Transverse colon (tissue), 4 donors: ENCODE results near the gene SYT2.

Experiments used
- CTCF ChIP-seq, 5 experiments: fragments of 200-600 bp in 3 of 5; fragments of 450-650 bp in 2 of 5; sonication (generic) in 3 of 5; IDR thresholded peaks; 1 replicate in 2 of 5; 2 replicates in 3 of 5; pipeline ENCODE4 v1.5.1; 2016 to 2017; ENCODE audit warnings: antibody characterized with exemption in 5 of 5, inconsistent platforms in 3 of 5, mild to moderate bottlenecking in 2 of 5, moderate library complexity in 1 of 5
- POLR2A ChIP-seq: fragments of 450-650 bp; IDR thresholded peaks from one replicate; pipeline ENCODE4 v1.6.1; 2016; ENCODE audit warnings: antibody characterized with exemption, mild to moderate bottlenecking, moderate library complexity
- POLR2AphosphoS5 ChIP-seq, 3 donors: sonication (generic); formaldehyde crosslinking; IDR thresholded peaks; one replicate each; pipeline ENCODE4 v1.6.1; 2016; ENCODE audit warnings: antibody characterized with exemption in 3 of 3

GRCh38 chr1:202623075-202623474, 87.2 kb downstream of the SYT2 start:
- no peak for TF ChIP-seq CTCF (IDR thresholded peaks at IDR 0.05)
- no peak for TF ChIP-seq POLR2A
- TF ChIP-seq POLR2AphosphoS5 (IDR thresholded peaks at IDR 0.05), result no peak
